ENCODE results near the gene NSMF. TPM values are rescaled to one million over a fixed set of nuclear protein-coding genes. Genes with fewer than 3 reads are reported as not detected.

NSMF gene
- total and polyA plus RNA-seq, 2 experiments from 2014 or later, result 20.3 to 103 TPM

DNA sequence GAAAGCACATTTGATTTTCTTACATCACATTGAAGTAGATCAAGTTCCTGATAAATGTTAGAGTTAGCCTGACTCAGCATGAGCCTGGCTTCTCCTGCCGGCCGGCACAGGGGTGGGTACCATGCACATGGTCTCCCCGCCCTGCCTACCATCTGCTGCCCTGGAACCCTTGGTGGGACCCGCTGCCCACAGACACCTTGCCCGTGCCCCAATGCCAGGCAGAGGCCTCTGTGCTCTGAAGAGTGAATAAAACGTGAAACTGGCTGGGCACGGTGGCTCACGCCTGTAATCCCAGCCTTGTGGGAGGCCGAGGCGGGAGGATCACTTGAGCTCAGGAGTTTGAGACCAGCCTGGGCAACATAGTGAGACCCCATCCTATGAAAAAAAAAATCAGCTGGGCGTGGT is 53.5 kb downstream of the NSMF start (continued):
- TF ChIP-seq, protein P1, sequence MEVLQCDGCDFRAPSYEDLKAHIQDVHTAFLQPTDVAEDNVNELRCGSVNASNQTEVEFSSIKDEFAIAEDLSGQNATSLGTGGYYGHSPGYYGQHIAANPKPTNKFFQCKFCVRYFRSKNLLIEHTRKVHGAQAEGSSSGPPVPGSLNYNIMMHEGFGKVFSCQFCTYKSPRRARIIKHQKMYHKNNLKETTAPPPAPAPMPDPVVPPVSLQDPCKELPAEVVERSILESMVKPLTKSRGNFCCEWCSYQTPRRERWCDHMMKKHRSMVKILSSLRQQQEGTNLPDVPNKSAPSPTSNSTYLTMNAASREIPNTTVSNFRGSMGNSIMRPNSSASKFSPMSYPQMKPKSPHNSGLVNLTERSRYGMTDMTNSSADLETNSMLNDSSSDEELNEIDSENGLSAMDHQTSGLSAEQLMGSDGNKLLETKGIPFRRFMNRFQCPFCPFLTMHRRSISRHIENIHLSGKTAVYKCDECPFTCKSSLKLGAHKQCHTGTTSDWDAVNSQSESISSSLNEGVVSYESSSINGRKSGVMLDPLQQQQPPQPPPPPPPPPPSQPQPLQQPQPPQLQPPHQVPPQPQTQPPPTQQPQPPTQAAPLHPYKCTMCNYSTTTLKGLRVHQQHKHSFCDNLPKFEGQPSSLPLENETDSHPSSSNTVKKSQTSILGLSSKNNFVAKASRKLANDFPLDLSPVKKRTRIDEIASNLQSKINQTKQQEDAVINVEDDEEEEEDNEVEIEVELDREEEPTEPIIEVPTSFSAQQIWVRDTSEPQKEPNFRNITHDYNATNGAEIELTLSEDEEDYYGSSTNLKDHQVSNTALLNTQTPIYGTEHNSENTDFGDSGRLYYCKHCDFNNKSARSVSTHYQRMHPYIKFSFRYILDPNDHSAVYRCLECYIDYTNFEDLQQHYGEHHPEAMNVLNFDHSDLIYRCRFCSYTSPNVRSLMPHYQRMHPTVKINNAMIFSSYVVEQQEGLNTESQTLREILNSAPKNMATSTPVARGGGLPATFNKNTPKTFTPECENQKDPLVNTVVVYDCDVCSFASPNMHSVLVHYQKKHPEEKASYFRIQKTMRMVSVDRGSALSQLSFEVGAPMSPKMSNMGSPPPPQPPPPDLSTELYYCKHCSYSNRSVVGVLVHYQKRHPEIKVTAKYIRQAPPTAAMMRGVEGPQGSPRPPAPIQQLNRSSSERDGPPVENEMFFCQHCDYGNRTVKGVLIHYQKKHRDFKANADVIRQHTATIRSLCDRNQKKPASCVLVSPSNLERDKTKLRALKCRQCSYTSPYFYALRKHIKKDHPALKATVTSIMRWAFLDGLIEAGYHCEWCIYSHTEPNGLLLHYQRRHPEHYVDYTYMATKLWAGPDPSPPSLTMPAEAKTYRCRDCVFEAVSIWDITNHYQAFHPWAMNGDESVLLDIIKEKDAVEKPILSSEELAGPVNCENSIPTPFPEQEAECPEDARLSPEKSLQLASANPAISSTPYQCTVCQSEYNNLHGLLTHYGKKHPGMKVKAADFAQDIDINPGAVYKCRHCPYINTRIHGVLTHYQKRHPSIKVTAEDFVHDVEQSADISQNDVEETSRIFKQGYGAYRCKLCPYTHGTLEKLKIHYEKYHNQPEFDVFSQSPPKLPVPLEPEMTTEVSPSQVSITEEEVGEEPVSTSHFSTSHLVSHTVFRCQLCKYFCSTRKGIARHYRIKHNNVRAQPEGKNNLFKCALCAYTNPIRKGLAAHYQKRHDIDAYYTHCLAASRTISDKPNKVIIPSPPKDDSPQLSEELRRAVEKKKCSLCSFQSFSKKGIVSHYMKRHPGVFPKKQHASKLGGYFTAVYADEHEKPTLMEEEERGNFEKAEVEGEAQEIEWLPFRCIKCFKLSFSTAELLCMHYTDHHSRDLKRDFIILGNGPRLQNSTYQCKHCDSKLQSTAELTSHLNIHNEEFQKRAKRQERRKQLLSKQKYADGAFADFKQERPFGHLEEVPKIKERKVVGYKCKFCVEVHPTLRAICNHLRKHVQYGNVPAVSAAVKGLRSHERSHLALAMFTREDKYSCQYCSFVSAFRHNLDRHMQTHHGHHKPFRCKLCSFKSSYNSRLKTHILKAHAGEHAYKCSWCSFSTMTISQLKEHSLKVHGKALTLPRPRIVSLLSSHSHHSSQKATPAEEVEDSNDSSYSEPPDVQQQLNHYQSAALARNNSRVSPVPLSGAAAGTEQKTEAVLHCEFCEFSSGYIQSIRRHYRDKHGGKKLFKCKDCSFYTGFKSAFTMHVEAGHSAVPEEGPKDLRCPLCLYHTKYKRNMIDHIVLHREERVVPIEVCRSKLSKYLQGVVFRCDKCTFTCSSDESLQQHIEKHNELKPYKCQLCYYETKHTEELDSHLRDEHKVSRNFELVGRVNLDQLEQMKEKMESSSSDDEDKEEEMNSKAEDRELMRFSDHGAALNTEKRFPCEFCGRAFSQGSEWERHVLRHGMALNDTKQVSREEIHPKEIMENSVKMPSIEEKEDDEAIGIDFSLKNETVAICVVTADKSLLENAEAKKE (CRISPR knock-in tag; IDR thresholded peaks at IDR 0.05), result no peak
- TF ChIP-seq EZH2phosphoT487 (IDR thresholded peaks at IDR 0.05; ENCODE audit: unreplicated experiment) (no peak), EZH2 (IDR thresholded peaks at IDR 0.05; ENCODE audit: low read depth, unreplicated experiment) (no peak), POLR2AphosphoS5 (IDR thresholded peaks at IDR 0.05; ENCODE audit: low read depth) (no peak), CREB1 (CRISPR knock-in tag; IDR thresholded peaks at IDR 0.05; ENCODE audit: low read depth) (no peak)
- TF ChIP-seq, protein P2, sequence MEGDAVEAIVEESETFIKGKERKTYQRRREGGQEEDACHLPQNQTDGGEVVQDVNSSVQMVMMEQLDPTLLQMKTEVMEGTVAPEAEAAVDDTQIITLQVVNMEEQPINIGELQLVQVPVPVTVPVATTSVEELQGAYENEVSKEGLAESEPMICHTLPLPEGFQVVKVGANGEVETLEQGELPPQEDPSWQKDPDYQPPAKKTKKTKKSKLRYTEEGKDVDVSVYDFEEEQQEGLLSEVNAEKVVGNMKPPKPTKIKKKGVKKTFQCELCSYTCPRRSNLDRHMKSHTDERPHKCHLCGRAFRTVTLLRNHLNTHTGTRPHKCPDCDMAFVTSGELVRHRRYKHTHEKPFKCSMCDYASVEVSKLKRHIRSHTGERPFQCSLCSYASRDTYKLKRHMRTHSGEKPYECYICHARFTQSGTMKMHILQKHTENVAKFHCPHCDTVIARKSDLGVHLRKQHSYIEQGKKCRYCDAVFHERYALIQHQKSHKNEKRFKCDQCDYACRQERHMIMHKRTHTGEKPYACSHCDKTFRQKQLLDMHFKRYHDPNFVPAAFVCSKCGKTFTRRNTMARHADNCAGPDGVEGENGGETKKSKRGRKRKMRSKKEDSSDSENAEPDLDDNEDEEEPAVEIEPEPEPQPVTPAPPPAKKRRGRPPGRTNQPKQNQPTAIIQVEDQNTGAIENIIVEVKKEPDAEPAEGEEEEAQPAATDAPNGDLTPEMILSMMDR (conservative IDR thresholded peaks at IDR 0.05; ENCODE audit: low read depth in 2 of 2), result no peak

DNA sequence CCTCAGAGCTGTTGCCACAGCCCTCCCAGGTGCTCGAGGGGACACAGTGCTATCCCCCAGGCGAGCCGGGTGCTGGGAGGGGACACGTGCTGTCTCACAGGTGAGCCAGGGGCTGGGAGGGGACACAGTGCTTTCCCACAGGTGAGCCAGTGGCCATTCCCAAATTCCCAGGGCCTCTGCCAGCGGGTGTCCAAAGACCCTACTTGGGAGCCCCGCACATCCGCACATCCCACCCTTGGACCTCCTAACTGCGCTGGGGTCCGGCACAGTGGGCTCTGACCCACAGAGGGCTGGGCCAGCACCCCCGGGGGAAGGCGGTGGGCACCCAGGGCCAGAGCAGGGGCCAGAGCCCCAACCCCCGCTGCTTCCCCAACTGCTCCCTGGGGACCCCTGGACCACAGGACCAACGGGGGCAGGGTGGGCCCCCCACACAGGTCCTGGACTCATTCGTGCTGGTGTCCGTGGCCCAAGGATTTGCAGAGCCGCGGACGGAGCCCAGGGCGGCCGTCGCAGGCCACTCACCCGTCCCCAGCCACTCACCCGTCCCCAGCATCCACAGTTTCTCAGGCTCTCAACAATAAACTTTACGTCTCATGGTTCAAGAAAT is 54.1 kb downstream of the NSMF start:
- H4K20me1 ChIP-seq (replicated peaks; ENCODE audit: insufficient read depth), result peaks cover 5% of the 10 kb centered on the region; the same call in 1 of the 2 replicates
- H3K79me2 ChIP-seq (replicated peaks; ENCODE audit: insufficient read depth), result no peaks in the 10 kb centered on the region
- TF ChIP-seq, protein P2 (conservative IDR thresholded peaks at IDR 0.05; ENCODE audit: low read depth in 2 of 2), result no peak
- TF ChIP-seq POLR2AphosphoS5 (IDR thresholded peaks at IDR 0.05; ENCODE audit: low read depth), result no peak
- TF ChIP-seq, protein P3, sequence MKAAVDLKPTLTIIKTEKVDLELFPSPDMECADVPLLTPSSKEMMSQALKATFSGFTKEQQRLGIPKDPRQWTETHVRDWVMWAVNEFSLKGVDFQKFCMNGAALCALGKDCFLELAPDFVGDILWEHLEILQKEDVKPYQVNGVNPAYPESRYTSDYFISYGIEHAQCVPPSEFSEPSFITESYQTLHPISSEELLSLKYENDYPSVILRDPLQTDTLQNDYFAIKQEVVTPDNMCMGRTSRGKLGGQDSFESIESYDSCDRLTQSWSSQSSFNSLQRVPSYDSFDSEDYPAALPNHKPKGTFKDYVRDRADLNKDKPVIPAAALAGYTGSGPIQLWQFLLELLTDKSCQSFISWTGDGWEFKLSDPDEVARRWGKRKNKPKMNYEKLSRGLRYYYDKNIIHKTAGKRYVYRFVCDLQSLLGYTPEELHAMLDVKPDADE (IDR thresholded peaks at IDR 0.05), result no peak
- no peak for TF ChIP-seq STAT1 (IDR thresholded peaks at IDR 0.05; ENCODE audit: unreplicated experiment)
- no peak for TF ChIP-seq JUNB (IDR thresholded peaks at IDR 0.05; ENCODE audit: unreplicated experiment)
- no peak for TF ChIP-seq EZH2phosphoT487 (IDR thresholded peaks at IDR 0.05; ENCODE audit: unreplicated experiment)

More for the DNA sequence above, 54.1 kb downstream of the NSMF start:
- Histone ChIP-seq H3K36me3 (ENCODE audit: insufficient read depth) (no peaks in the 10 kb centered on the region), H3K4me2 (no peak overlapping the region), H3F3A (replicated peaks; ENCODE audit: low read depth) (0 out of 2 replicates have a peak, but pooled peaks cover 3% of the 10 kb centered on the region), H3K27ac (ENCODE audit: low read depth) (no peak overlapping the region), H3K27me3 (ENCODE audit: insufficient read depth) (no peaks in the 10 kb centered on the region), H3K4me1 (ENCODE audit: insufficient read depth) (no peaks in the 10 kb centered on the region), H3K4me3 (no peak overlapping the region), H3K9me2 (ENCODE audit: insufficient read depth) (no peaks in the 10 kb centered on the region), H2AFZ (no peak overlapping the region)
- Mint-ChIP-seq H3K4me3 (no peak overlapping the region), H3K36me3 (ENCODE audit: low read depth) (peaks cover 24% of the 10 kb centered on the region), H3K9me3 (peaks cover 25% of the 10 kb centered on the region), H3K4me1 (no peaks in the 10 kb centered on the region; the same call in 1 of the 3 replicates), H3K27ac (no peak overlapping the region), H3K27me3 (ENCODE audit: insufficient read depth, low read depth, poor library complexity) (no peaks in the 10 kb centered on the region)
- no peak for DNase-seq (ENCODE audit: low spot score)
- no peak for ATAC-seq
